ENCODE results near the gene AP3S1.

The AP3S1 gene

DNA sequence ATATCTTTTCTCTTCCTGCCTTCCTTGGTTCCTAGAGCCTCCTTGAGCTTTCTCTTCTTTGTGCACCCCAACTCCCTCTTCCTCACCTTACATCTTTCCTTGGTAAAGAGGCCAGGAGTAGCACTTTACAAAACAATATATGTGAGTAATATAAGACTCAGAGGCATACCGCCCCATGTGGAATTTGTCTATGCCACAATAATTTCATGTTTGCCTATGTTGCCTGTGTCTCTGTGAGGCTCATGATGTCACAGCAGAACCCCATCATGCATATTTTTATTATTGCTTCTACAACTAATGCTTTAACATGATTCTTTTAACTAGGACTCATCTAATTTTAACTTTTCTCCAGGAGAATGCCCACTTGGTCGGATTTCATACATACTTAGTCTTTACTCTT, 105.5 kb downstream of the AP3S1 start:
- Histone ChIP-seq H2AK5ac (ENCODE audit: low read length, severe bottlenecking) (no peak overlapping the region), H3K4ac (ENCODE audit: low read depth in 1 of 2, low read length in 2 of 2) (no peak overlapping the region), H3K9me3 (ENCODE audit: control insufficient read depth, low read length) (no peaks in the 10 kb centered on the region), H2BK15ac (ENCODE audit: low read depth, poor library complexity, severe bottlenecking) (no peak overlapping the region), H3K18ac (ENCODE audit: low read depth in 1 of 2, low read length in 2 of 2) (no peak overlapping the region), H3K9ac (ENCODE audit: low read length) (peak overlapping the region; percentile 57), H3K4me1 (ENCODE audit: control insufficient read depth, insufficient read depth, low read depth, low read length) (no peaks in the 10 kb centered on the region), H2AFZ (ENCODE audit: low read depth, low read length) (no peak overlapping the region), H3K14ac (ENCODE audit: low read length in 2 of 2) (no peak overlapping the region), H2BK5ac (ENCODE audit: low read depth, low read length, poor library complexity, severe bottlenecking) (no peak overlapping the region), H3K4me2 (ENCODE audit: low read length, poor library complexity, severe bottlenecking) (no peak overlapping the region), H3K4me3 (ENCODE audit: insufficient read depth in 1 of 2, low read depth in 1 of 2, low read length in 2 of 2) (no peak overlapping the region), H3K23ac (ENCODE audit: low read length in 2 of 2) (no peak overlapping the region), H3K36me3 (ENCODE audit: control insufficient read depth in 1 of 2, insufficient read depth in 2 of 2, low read depth in 1 of 2, low read length in 2 of 2) (no peaks in the 10 kb centered on the region), H2BK120ac (ENCODE audit: low read depth, low read length) (no peak overlapping the region), H3K79me1 (replicated peaks; ENCODE audit: low read length, poor library complexity, severe bottlenecking) (no peaks in the 10 kb centered on the region), H4K8ac (ENCODE audit: low read length) (no peak overlapping the region), H3K27me3 (ENCODE audit: control insufficient read depth in 1 of 2, insufficient read depth in 1 of 2, low read length in 2 of 2) (no peaks in the 10 kb centered on the region), H4K91ac (ENCODE audit: low read length) (no peak overlapping the region), H3K27ac (ENCODE audit: low read length, poor library complexity, severe bottlenecking) (no peak overlapping the region), H2BK12ac (ENCODE audit: low read length in 2 of 2) (no peak overlapping the region)
- DNase-seq, result no peak
- 100% methylated on average over 1 of the region's 2 CpGs for WGBS

DNA sequence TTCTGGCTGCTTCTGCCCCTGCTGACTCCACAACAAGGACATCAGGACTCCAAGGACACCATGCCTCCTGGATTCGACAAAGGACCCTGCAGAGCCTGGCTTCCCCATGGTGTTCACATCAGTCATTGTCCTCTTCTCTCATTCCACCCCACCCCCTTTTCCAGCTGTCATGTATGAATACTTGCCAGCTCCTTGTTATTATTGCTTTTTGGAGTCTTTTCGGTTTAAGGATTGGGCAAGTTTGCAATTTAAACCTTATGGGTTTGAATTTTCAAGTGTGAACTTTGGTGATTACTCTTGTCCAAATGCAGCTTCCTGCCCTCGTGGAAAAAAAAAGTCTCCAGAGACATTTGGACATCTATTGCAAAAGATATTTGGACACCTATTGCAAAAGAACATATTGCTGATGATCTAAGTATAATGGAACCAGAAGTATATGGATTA, 106.4 kb downstream of the AP3S1 start:
- Histone ChIP-seq H3K9ac (ENCODE audit: low read length) (peak overlapping the region; percentile 57), H2BK5ac (ENCODE audit: low read depth, low read length, poor library complexity, severe bottlenecking) (no peak overlapping the region), H3K18ac (ENCODE audit: low read depth in 1 of 2, low read length in 2 of 2) (no peak overlapping the region), H3K4me1 (ENCODE audit: control insufficient read depth, insufficient read depth, low read depth, low read length) (no peaks in the 10 kb centered on the region), H3K14ac (ENCODE audit: low read length in 2 of 2) (peak overlapping the region in 1 of 2 experiments; percentile 38), H3K27ac (ENCODE audit: low read length, poor library complexity, severe bottlenecking) (no peak overlapping the region), H2AK5ac (ENCODE audit: low read length, severe bottlenecking) (no peak overlapping the region), H2AFZ (ENCODE audit: low read depth, low read length) (no peak overlapping the region), H2BK120ac (ENCODE audit: low read depth, low read length) (no peak overlapping the region), H3K27me3 (ENCODE audit: control insufficient read depth in 1 of 2, insufficient read depth in 1 of 2, low read length in 2 of 2) (no peaks in the 10 kb centered on the region), H3K36me3 (ENCODE audit: control insufficient read depth in 1 of 2, insufficient read depth in 2 of 2, low read depth in 1 of 2, low read length in 2 of 2) (no peaks in the 10 kb centered on the region), H2BK12ac (ENCODE audit: low read length in 2 of 2) (no peak overlapping the region), H3K23ac (ENCODE audit: low read length in 2 of 2) (no peak overlapping the region), H2BK15ac (ENCODE audit: low read depth, poor library complexity, severe bottlenecking) (no peak overlapping the region), H4K91ac (ENCODE audit: low read length) (no peak overlapping the region), H3K4ac (ENCODE audit: low read depth in 1 of 2, low read length in 2 of 2) (no peak overlapping the region), H3K79me1 (replicated peaks; ENCODE audit: low read length, poor library complexity, severe bottlenecking) (no peaks in the 10 kb centered on the region), H4K8ac (ENCODE audit: low read length) (no peak overlapping the region), H3K4me2 (ENCODE audit: low read length, poor library complexity, severe bottlenecking) (no peak overlapping the region), H3K4me3 (ENCODE audit: insufficient read depth in 1 of 2, low read depth in 1 of 2, low read length in 2 of 2) (no peak overlapping the region), H3K9me3 (ENCODE audit: control insufficient read depth, low read length) (no peaks in the 10 kb centered on the region)
- WGBS, result 89% methylated on average over 3 of the region's 3 CpGs
- no peak for DNase-seq

GRCh38 chr5:115949096-115949495, 107.4 kb downstream of the AP3S1 start:
- Histone ChIP-seq H3K14ac (ENCODE audit: low read length in 2 of 2) (no peak overlapping the region), H2BK12ac (ENCODE audit: low read length in 2 of 2) (no peak overlapping the region)
- WGBS, result 83% methylated on average over 1 of the region's 1 CpG

DNA sequence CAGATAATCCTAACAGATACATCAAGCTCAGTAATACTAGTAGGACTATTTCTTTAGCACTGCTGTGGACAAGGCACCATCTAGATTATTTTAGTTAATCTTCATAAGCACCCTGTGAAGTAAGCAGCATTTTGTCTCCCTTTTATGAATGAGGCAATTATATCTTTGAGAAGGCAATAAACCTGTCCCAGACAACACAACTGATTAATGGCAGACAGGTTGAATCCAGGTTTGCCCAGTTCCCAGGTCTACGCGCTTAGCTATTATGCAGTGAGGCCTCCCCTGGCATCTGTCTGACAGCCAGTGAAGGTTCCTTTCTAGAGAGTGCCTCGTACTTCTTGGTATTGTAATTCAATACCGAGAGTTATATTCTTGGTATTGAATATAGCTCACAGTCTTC, 110.9 kb downstream of the AP3S1 start:
- no peak overlapping the region for H2AK5ac ChIP-seq (ENCODE audit: low read length, severe bottlenecking)
- H3K27me3 ChIP-seq (ENCODE audit: control insufficient read depth in 1 of 2, insufficient read depth in 1 of 2, low read length in 2 of 2), result no peaks in the 10 kb centered on the region
- 43% methylated on average over 2 of the region's 4 CpGs for WGBS
- H3K27ac ChIP-seq (ENCODE audit: low read length, poor library complexity, severe bottlenecking), result no peak overlapping the region
- no peak overlapping the region for H3K18ac ChIP-seq (ENCODE audit: low read depth in 1 of 2, low read length in 2 of 2)
- no peak overlapping the region for H3K4me2 ChIP-seq (ENCODE audit: low read length, poor library complexity, severe bottlenecking)
- no peak overlapping the region for H3K23ac ChIP-seq (ENCODE audit: low read length in 2 of 2)
- H2AFZ ChIP-seq (ENCODE audit: low read depth, low read length), result no peak overlapping the region
- H2BK5ac ChIP-seq (ENCODE audit: low read depth, low read length, poor library complexity, severe bottlenecking), result no peak overlapping the region
- H3K4ac ChIP-seq (ENCODE audit: low read depth in 1 of 2, low read length in 2 of 2), result no peak overlapping the region
- H4K91ac ChIP-seq (ENCODE audit: low read length), result no peak overlapping the region
- no peak overlapping the region for H3K14ac ChIP-seq (ENCODE audit: low read length in 2 of 2)
- no peak overlapping the region for H2BK12ac ChIP-seq (ENCODE audit: low read length in 2 of 2)
- no peak overlapping the region for H2BK120ac ChIP-seq (ENCODE audit: low read depth, low read length)
- no peak for DNase-seq
- no peak overlapping the region for H4K8ac ChIP-seq (ENCODE audit: low read length)
- H3K36me3 ChIP-seq (ENCODE audit: control insufficient read depth in 1 of 2, insufficient read depth in 2 of 2, low read depth in 1 of 2, low read length in 2 of 2), result no peaks in the 10 kb centered on the region
- no peaks in the 10 kb centered on the region for H3K4me1 ChIP-seq (ENCODE audit: control insufficient read depth, insufficient read depth, low read depth, low read length)
- no peak overlapping the region for H3K4me3 ChIP-seq (ENCODE audit: insufficient read depth in 1 of 2, low read depth in 1 of 2, low read length in 2 of 2)
- H3K79me1 ChIP-seq (replicated peaks; ENCODE audit: low read length, poor library complexity, severe bottlenecking), result no peaks in the 10 kb centered on the region
- no peaks in the 10 kb centered on the region for H3K9me3 ChIP-seq (ENCODE audit: control insufficient read depth, low read length)
- H3K9ac ChIP-seq (ENCODE audit: low read length), result no peak overlapping the region
- H2BK15ac ChIP-seq (ENCODE audit: low read depth, poor library complexity, severe bottlenecking), result no peak overlapping the region

More at GRCh38 chr5:115949096-115949495, 107.4 kb downstream of the AP3S1 start:
- Histone ChIP-seq H2BK5ac (ENCODE audit: low read depth, low read length, poor library complexity, severe bottlenecking) (no peak overlapping the region), H2BK15ac (ENCODE audit: low read depth, poor library complexity, severe bottlenecking) (no peak overlapping the region), H3K4me2 (ENCODE audit: low read length, poor library complexity, severe bottlenecking) (no peak overlapping the region), H2BK120ac (ENCODE audit: low read depth, low read length) (no peak overlapping the region), H3K27me3 (ENCODE audit: control insufficient read depth in 1 of 2, insufficient read depth in 1 of 2, low read length in 2 of 2) (no peaks in the 10 kb centered on the region), H3K36me3 (ENCODE audit: control insufficient read depth in 1 of 2, insufficient read depth in 2 of 2, low read depth in 1 of 2, low read length in 2 of 2) (no peaks in the 10 kb centered on the region), H2AK5ac (ENCODE audit: low read length, severe bottlenecking) (no peak overlapping the region), H3K9me3 (ENCODE audit: control insufficient read depth, low read length) (no peaks in the 10 kb centered on the region), H3K23ac (ENCODE audit: low read length in 2 of 2) (no peak overlapping the region), H2AFZ (ENCODE audit: low read depth, low read length) (no peak overlapping the region), H3K4ac (ENCODE audit: low read depth in 1 of 2, low read length in 2 of 2) (no peak overlapping the region), H4K8ac (ENCODE audit: low read length) (no peak overlapping the region), H3K4me3 (ENCODE audit: insufficient read depth in 1 of 2, low read depth in 1 of 2, low read length in 2 of 2) (no peak overlapping the region), H3K27ac (ENCODE audit: low read length, poor library complexity, severe bottlenecking) (no peak overlapping the region), H3K18ac (ENCODE audit: low read depth in 1 of 2, low read length in 2 of 2) (no peak overlapping the region), H3K79me1 (replicated peaks; ENCODE audit: low read length, poor library complexity, severe bottlenecking) (no peaks in the 10 kb centered on the region), H3K4me1 (ENCODE audit: control insufficient read depth, insufficient read depth, low read depth, low read length) (no peaks in the 10 kb centered on the region), H4K91ac (ENCODE audit: low read length) (no peak overlapping the region), H3K9ac (ENCODE audit: low read length) (peak overlapping the region; percentile 37)
- peak; percentile 14 for DNase-seq
